ENCODE data around the gene CCDC92.

Gene CCDC92

GRCh38 chr12:123973552-123974341 lies 1.1 kb upstream of the CCDC92 start:
- FAIRE-seq = no peak

- no peak for FAIRE-seq
Measured at GRCh38 chr12:123971770-123972456, 718 bp downstream of the CCDC92 start.

- no peak for FAIRE-seq
Measured at GRCh38 chr12:123971449-123971769, 1.2 kb downstream of the CCDC92 start.

GRCh38 chr12:123967121-123967586 lies 5.5 kb downstream of the CCDC92 start:
- no peak for FAIRE-seq

GRCh38 chr12:123966596-123966995 lies 6.0 kb downstream of the CCDC92 start:
- FAIRE-seq = no peak

- no peak for FAIRE-seq
Measured at GRCh38 chr12:123965382-123965781, 7.2 kb downstream of the CCDC92 start.

- no peak for FAIRE-seq
Measured at GRCh38 chr12:123963821-123964220, 8.8 kb downstream of the CCDC92 start.

GRCh38 chr12:123962513-123962912 lies 10.1 kb downstream of the CCDC92 start:
- no peak for FAIRE-seq

- no peak for FAIRE-seq
Measured at GRCh38 chr12:123961585-123962345, 10.9 kb downstream of the CCDC92 start.

GRCh38 chr12:123960856-123961255 lies 11.8 kb downstream of the CCDC92 start:
- no peak for FAIRE-seq

- FAIRE-seq = no peak
Measured at GRCh38 chr12:123960029-123960735, 12.4 kb downstream of the CCDC92 start.

GRCh38 chr12:123958876-123959275 lies 13.8 kb downstream of the CCDC92 start:
- FAIRE-seq = no peak

- no peak for FAIRE-seq
Measured at GRCh38 chr12:123958462-123958861, 14.2 kb downstream of the CCDC92 start.

- FAIRE-seq = no peak
Measured at GRCh38 chr12:123957196-123957595, 15.4 kb downstream of the CCDC92 start.

GRCh38 chr12:123956249-123956648 lies 16.4 kb downstream of the CCDC92 start:
- no peak for FAIRE-seq

- no peak for FAIRE-seq
Measured at GRCh38 chr12:123954647-123955350, 17.8 kb downstream of the CCDC92 start.

- FAIRE-seq = no peak
Measured at GRCh38 chr12:123952037-123952436, 20.6 kb downstream of the CCDC92 start.

- no peak for FAIRE-seq
Measured at GRCh38 chr12:123951467-123951866, 21.2 kb downstream of the CCDC92 start.

GRCh38 chr12:123950476-123951349 lies 21.9 kb downstream of the CCDC92 start:
- no peak for FAIRE-seq

- FAIRE-seq = no peak
Measured at GRCh38 chr12:123949770-123950165, 22.9 kb downstream of the CCDC92 start.
